Measurements from ENCODE around the gene FRS2.

- TF ChIP-seq CTCF (conservative IDR thresholded peaks at IDR 0.05; ENCODE audit: low read depth, low read length) (no peak), EZH2 (IDR thresholded peaks at IDR 0.05; ENCODE audit: low read length, unreplicated experiment) (no peak)
Observed at GRCh38 chr12:69619050-69619449, 148.9 kb downstream of the FRS2 start.

Measured in PC-3 (cell line).